H1 (cell line): ENCODE results near the gene FBN2. TPM values are rescaled to one million over a fixed set of nuclear protein-coding genes. Genes with fewer than 3 reads are reported as not detected.

Experiments used
- CTCF ChIA-PET: fragments of 300-600 bp; sonication (Branson Sonifier 250); formaldehyde crosslinking; loops from one replicate; lab custom pipeline; 2021; ENCODE audit not compliant: partially characterized antibody; lab: Charles Lee
- POLR2A ChIA-PET: fragments of 300-600 bp; sonication (Branson Sonifier 250); formaldehyde crosslinking; loops from one replicate; lab custom pipeline; 2021; ENCODE audit warnings: inconsistent platforms; ENCODE audit not compliant: partially characterized antibody; lab: Charles Lee
- DNase-seq, 2 experiments: peaks; one replicate each; pipeline versions ENCODE4 v3.0.0 to v3.0.0-alpha.2; 2010 to 2022; ENCODE audit warnings: low spot score in 2 of 2, low read depth in 1 of 2, mixed read lengths in 1 of 2
- FAIRE-seq: peaks from 2 replicates; lab custom pipeline; 2011; peaks lifted over from hg19 to GRCh38; lab: Jason Lieb, UNC
- H2AFZ ChIP-seq: 2 replicates; pipeline ENCODE4 v1.8.1; 2012; ENCODE audit warnings: low read length, inconsistent platforms
- H2AK5ac ChIP-seq: 2 replicates; pipeline ENCODE4 v1.6.1; 2013; ENCODE audit warnings: low read depth, low read length
- H2BK120ac ChIP-seq: replicated peaks from 2 replicates; pipeline ENCODE3; 2013; ENCODE audit warnings: low read depth, low read length, inconsistent platforms
- H2BK12ac ChIP-seq: 2 replicates; pipeline ENCODE4 v1.6.1; 2013; ENCODE audit warnings: low read depth, low read length
- H2BK15ac ChIP-seq: 2 replicates; pipeline ENCODE4 v1.6.1; 2013; ENCODE audit warnings: low read length
- H2BK20ac ChIP-seq: 2 replicates; pipeline ENCODE4 v1.6.1; 2013; ENCODE audit warnings: low read length
- H2BK5ac ChIP-seq: 2 replicates; pipeline ENCODE4 v1.6.1; 2013; ENCODE audit warnings: low read depth, low read length
- H3K14ac ChIP-seq: 2 replicates; pipeline ENCODE4 v1.6.1; 2013; ENCODE audit warnings: inconsistent platforms; ENCODE audit not compliant: insufficient read length
- H3K18ac ChIP-seq: 2 replicates; pipeline ENCODE4 v1.6.1; 2013; ENCODE audit warnings: low read length; ENCODE audit errors: extremely low read depth
- H3K23ac ChIP-seq: 2 replicates; pipeline ENCODE4 v1.6.1; 2013; ENCODE audit warnings: inconsistent platforms; ENCODE audit not compliant: insufficient read length
- H3K23me2 ChIP-seq: 2 replicates; pipeline ENCODE4 v1.6.1; 2013; ENCODE audit warnings: low read depth, low read length
- H3K27ac ChIP-seq: 2 replicates; pipeline ENCODE4 v1.6.1; 2011; ENCODE audit warnings: low read depth, low read length, inconsistent platforms
- H3K27me3 ChIP-seq, 4 experiments: replicated peaks in 1 of 4; 1 replicate in 1 of 4; 2 replicates in 3 of 4; pipeline versions ENCODE4 v1.6.1 to v1.8.1; 2011 to 2013; ENCODE audit warnings: low read length in 3 of 4, mild to moderate bottlenecking in 3 of 4, inconsistent platforms in 2 of 4, mixed read lengths in 2 of 4, moderate library complexity in 1 of 4; ENCODE audit not compliant: control insufficient read depth in 3 of 4, insufficient read depth in 3 of 4; ENCODE audit errors: extremely low read depth in 1 of 4
- H3K36me3 ChIP-seq, 4 experiments: 2 replicates each; pipeline versions ENCODE4 v1.6.1 to v1.8.1; 2011 to 2013; ENCODE audit warnings: mild to moderate bottlenecking in 4 of 4, low read length in 3 of 4, moderate library complexity in 2 of 4, control low read depth in 1 of 4, inconsistent platforms in 1 of 4; ENCODE audit not compliant: insufficient read depth in 4 of 4, control insufficient read depth in 2 of 4
- H3K4ac ChIP-seq: replicated peaks from 2 replicates; pipeline ENCODE3; 2013; ENCODE audit warnings: low read length, low read depth, mixed read lengths, inconsistent platforms; ENCODE audit not compliant: insufficient read length
- H3K4me1 ChIP-seq, 4 experiments: replicated peaks in 1 of 4; 1 replicate in 1 of 4; 2 replicates in 3 of 4; pipeline versions ENCODE4 v1.6.1 to v1.8.1; 2011 to 2013; ENCODE audit warnings: low read length in 3 of 4, inconsistent platforms in 2 of 4, mixed read lengths in 1 of 4; ENCODE audit not compliant: insufficient read depth in 4 of 4, control insufficient read depth in 3 of 4
- H3K4me2 ChIP-seq, 2 experiments: 2 replicates each; pipeline versions ENCODE4 v1.6.1 to v1.8.1; 2011 to 2013; ENCODE audit warnings: low read depth in 2 of 2, low read length in 2 of 2, control low read depth in 1 of 2, inconsistent platforms in 1 of 2, mild to moderate bottlenecking in 1 of 2; ENCODE audit not compliant: insufficient read depth in 1 of 2
- H3K4me3 ChIP-seq, 4 experiments: fragments of 200-600, 300-600 bp in 1 of 4; sonication (generic), shearing (Covaris generic), sonication (Bioruptor Twin) in 1 of 4; 2 replicates each; pipeline versions ENCODE4 v1.5.1 to v1.8.1; 2011 to 2016; ENCODE audit warnings: low read length in 4 of 4, low read depth in 3 of 4, control low read depth in 2 of 4, inconsistent platforms in 2 of 4, mild to moderate bottlenecking in 2 of 4, mixed read lengths in 1 of 4, moderate library complexity in 1 of 4; ENCODE audit not compliant: insufficient read depth in 2 of 4; ENCODE audit errors: extremely low read depth in 1 of 4
- H3K56ac ChIP-seq: replicated peaks from 2 replicates; pipeline ENCODE3; 2013; ENCODE audit warnings: low read depth, mild to moderate bottlenecking, mixed read lengths, low read length, inconsistent platforms; ENCODE audit not compliant: insufficient read length
- H3K79me1 ChIP-seq: 2 replicates; pipeline ENCODE4 v1.6.1; 2013; ENCODE audit warnings: low read depth, low read length, control low read depth
- H3K79me2 ChIP-seq, 2 experiments: 2 replicates each; pipeline versions ENCODE4 v1.6.1 to v1.8.1; 2012 to 2013; ENCODE audit warnings: low read length in 2 of 2, mild to moderate bottlenecking in 2 of 2, inconsistent platforms in 1 of 2; ENCODE audit not compliant: insufficient read depth in 2 of 2, control insufficient read depth in 1 of 2
- H3K9ac ChIP-seq, 4 experiments: replicated peaks in 1 of 4; 1 replicate in 1 of 4; 2 replicates in 3 of 4; pipeline versions ENCODE4 v1.6.1 to v1.8.1; 2011 to 2013; ENCODE audit warnings: low read depth in 3 of 4, low read length in 3 of 4, control low read depth in 2 of 4, mild to moderate bottlenecking in 2 of 4, moderate library complexity in 2 of 4, inconsistent platforms in 1 of 4; ENCODE audit errors: extremely low read depth in 1 of 4
- H3K9me3 ChIP-seq, 2 experiments: 2 replicates each; pipeline versions ENCODE4 v1.6.1 to v1.8.1; 2012 to 2013; ENCODE audit warnings: mild to moderate bottlenecking in 2 of 2, moderate library complexity in 2 of 2, control low read depth in 1 of 2, inconsistent platforms in 1 of 2, low read depth in 1 of 2, low read length in 1 of 2, mixed read lengths in 1 of 2; ENCODE audit not compliant: insufficient read depth in 2 of 2
- H4K20me1 ChIP-seq, 2 experiments: replicated peaks in 1 of 2; 2 replicates each; pipeline versions ENCODE3 to v1.8.1; 2011 to 2013; ENCODE audit warnings: inconsistent platforms in 2 of 2, low read length in 2 of 2, mild to moderate bottlenecking in 1 of 2; ENCODE audit not compliant: insufficient read depth in 2 of 2, control insufficient read depth in 1 of 2
- H4K5ac ChIP-seq: 2 replicates; pipeline ENCODE4 v1.6.1; 2013; ENCODE audit warnings: low read length, low read depth, mixed read lengths, inconsistent platforms; ENCODE audit not compliant: insufficient read length
- H4K8ac ChIP-seq: 2 replicates; pipeline ENCODE4 v1.8.0; 2013; ENCODE audit warnings: mild to moderate bottlenecking, moderate library complexity, low read length, inconsistent platforms; ENCODE audit not compliant: insufficient read depth; ENCODE audit errors: extremely low read depth
- H4K91ac ChIP-seq: replicated peaks from 2 replicates; pipeline ENCODE3; 2013; ENCODE audit warnings: low read length, mixed read lengths, inconsistent platforms; ENCODE audit not compliant: insufficient read length
- ASH2L ChIP-seq: fragments of 200-600, 300-600 bp; sonication (generic); IDR thresholded peaks from one replicate; pipeline ENCODE4 v1.7.1; 2017; ENCODE audit warnings: low read length
- ATF3 ChIP-seq: IDR thresholded peaks from 2 replicates; pipeline ENCODE4 v1.6.1; 2011; ENCODE audit warnings: low read depth, mild to moderate bottlenecking, low read length; ENCODE audit not compliant: insufficient read depth
- CEBPB ChIP-seq: IDR thresholded peaks from 2 replicates; pipeline ENCODE4 v1.6.1; 2012; ENCODE audit warnings: low read depth, low read length
- EGR1 ChIP-seq: IDR thresholded peaks from 2 replicates; pipeline ENCODE4 v1.6.1; 2011; ENCODE audit warnings: low read depth, low read length, borderline replicate concordance
- EP300 ChIP-seq, 2 experiments: IDR thresholded peaks; 1 replicate in 1 of 2; 2 replicates in 1 of 2; pipeline ENCODE4 v1.6.1; 2011 to 2012; ENCODE audit warnings: low read depth in 2 of 2, low read length in 2 of 2, mild to moderate bottlenecking in 2 of 2, borderline replicate concordance in 1 of 2, inconsistent platforms in 1 of 2, moderate library complexity in 1 of 2
- MAFK ChIP-seq: IDR thresholded peaks from 2 replicates; pipeline ENCODE4 v1.6.1; 2012; ENCODE audit warnings: low read depth, mild to moderate bottlenecking, improper control_type of control experiment, low read length
- NANOG ChIP-seq: IDR thresholded peaks from 2 replicates; pipeline ENCODE4 v1.6.1; 2011; ENCODE audit warnings: low read length, low read depth, mild to moderate bottlenecking, inconsistent platforms; ENCODE audit not compliant: insufficient read depth, poor library complexity, severe bottlenecking
- RBBP5 ChIP-seq: IDR thresholded peaks from 2 replicates; pipeline ENCODE4 v1.7.1; 2012; ENCODE audit warnings: low read depth, mild to moderate bottlenecking, inconsistent platforms, low read length, moderate library complexity, borderline replicate concordance
- RNF2 ChIP-seq: fragments of 200-900, 300-1000 bp; sonication (generic); IDR thresholded peaks from 2 replicates; pipeline ENCODE4 v1.7.1; 2016; ENCODE audit warnings: borderline replicate concordance, low read depth, mild to moderate bottlenecking, antibody characterized with exemption, low read length; ENCODE audit not compliant: poor library complexity, severe bottlenecking; ENCODE audit errors: missing control alignments
- SRF ChIP-seq: IDR thresholded peaks from 2 replicates; pipeline ENCODE4 v1.6.1; 2011; ENCODE audit warnings: mild to moderate bottlenecking, low read depth, low read length, moderate library complexity
- SUZ12 ChIP-seq: fragments of 200-600 bp; sonication (generic); IDR thresholded peaks from 2 replicates; pipeline ENCODE4 v1.6.1; 2012; ENCODE audit warnings: mild to moderate bottlenecking, inconsistent platforms, low read length, moderate library complexity, mixed read lengths
- WGBS, 2 experiments: shearing (Covaris generic) in 1 of 2; methylation state at CpG; one replicate each; pipeline versions ENCODE4 v1.1.6 to v1.1.7; 2013 to 2015; ENCODE audit warnings: low lambda C conversion rate in 2 of 2, mixed read lengths in 2 of 2, inconsistent platforms in 1 of 2, low coverage in 1 of 2, missing lambda C conversion rate in 1 of 2; ENCODE audit not compliant: insufficient replicate concordance in 2 of 2, insufficient coverage in 1 of 2, insufficient read length in 1 of 2; ENCODE audit errors: extremely low coverage in 1 of 2, missing lambda C conversion rate in 1 of 2; 5-methylcytosine and 5-hydroxymethylcytosine counted together
- polyA plus RNA-seq, 7 experiments: library from polyadenylated mRNA; depleted of rRNA in 3 of 7; stranded (reverse) in 5 of 7; unstranded in 2 of 7; fragments of >200 nt in 5 of 7; fragments of 200-250 nt in 2 of 7; gene quantifications; 1 replicate in 5 of 7; 2 replicates in 1 of 7; 4 replicates in 1 of 7; pipeline versions ENCODE4 v1.2.1 to v1.2.3, GENCODE V29; 2011 to 2013; ENCODE audit warnings: missing spikeins in 2 of 7, mixed read lengths in 2 of 7
- total RNA-seq: library from RNA; stranded (reverse); fragmentation: NEBNext Ultra II Directional; extraction: Animal tissue kit (Norgen Biotek cat#: 25700); gene quantifications from 2 replicates; pipeline ENCODE4 v1.2.1, GENCODE V29; 2021

The FBN2 gene
- total and polyA plus RNA-seq, 2 of the 8 experiments (the other 6 are each of a cell fraction or from before 2014, with no cell fraction given), result 14.1 to 16.3 TPM

GRCh38 chr5:128546658-128547281 is 8.7 kb upstream of the FBN2 start:
- Histone ChIP-seq H4K91ac (no peak overlapping the region), H3K4me3 (peak overlapping the region in 1 of 4 experiments; percentile 35; a peak in 2 of 8 replicates), H3K27ac (peak overlapping the region; percentile 55), H4K8ac (no peak overlapping the region), H3K23ac (no peak overlapping the region), H4K5ac (no peak overlapping the region), H3K18ac (no peak overlapping the region; the same call in 1 of the 2 replicates), H3K9ac (no peak overlapping the region; a peak in 1 of 7 replicates), H2BK12ac (no peak overlapping the region), H3K4ac (no peak overlapping the region), H3K36me3 (no peaks in the 10 kb centered on the region), H3K79me2 (no peaks in the 10 kb centered on the region), H3K56ac (no peak overlapping the region), H2BK20ac (no peak overlapping the region), H2BK15ac (no peak overlapping the region), H3K79me1 (no peaks in the 10 kb centered on the region), H3K23me2 (no peaks in the 10 kb centered on the region), H3K9me3 (no peaks in the 10 kb centered on the region; a peak in 1 of 4 replicates), H3K4me2 (peak overlapping the region in 1 of 2 experiments; percentile 34; a peak in 2 of 4 replicates), H4K20me1 (no peaks in the 10 kb centered on the region), H3K4me1 (peaks cover 0 to 5% (median 2%) of the 10 kb centered on the region in 4 experiments; a peak in 4 of 7 replicates), H2AFZ (no peak overlapping the region), H2BK120ac (no peak overlapping the region), H3K14ac (no peak overlapping the region), H2AK5ac (no peak overlapping the region), H3K27me3 (no peaks in the 10 kb centered on the region), H2BK5ac (peak overlapping the region; percentile 3; the same call in 1 of the 2 replicates)
- peak; percentile 95 for FAIRE-seq
- 55% methylated on average over 5 of the region's 5 CpGs; no CpG with 5 or more reads in 1 of the 2 experiments for WGBS, 2 experiments
- no peak for DNase-seq
- CTCF ChIA-PET, result interaction anchor here (0.6 to 0.7 kb wide), 2 partner anchors 11 to 349 kb away, joined by 3 read pairs; no protein-coding TSS in a partner anchor
- POLR2A ChIA-PET, result interaction anchor here (0.7 to 1.5 kb wide), 3 partner anchors 9 to 17 kb away, joined by 3 to 7 read pairs (median 4); partner anchors contain the start of gene FBN2
- TF ChIP-seq ASH2L, result peak; percentile 96
- no peak for TF ChIP-seq ATF3
- TF ChIP-seq SRF, result peak; percentile 97
- TF ChIP-seq RNF2, result no peak
- TF ChIP-seq RBBP5, result no peak
- TF ChIP-seq CEBPB, result no peak
- TF ChIP-seq EP300 (IDR thresholded peaks at IDR 0.05; ENCODE audit: borderline replicate concordance in 1 of 2, low read depth in 2 of 2, low read length in 2 of 2), result peak in 1 of 2 experiments; percentile 87; a peak in 1 of 3 replicates
- TF ChIP-seq SUZ12, result no peak
- TF ChIP-seq EGR1, result no peak
- peak; percentile 23 for TF ChIP-seq NANOG
- TF ChIP-seq MAFK, result no peak
